GM13976 (cell line): ENCODE results near the gene DBH.

Experiments used
- DNase-seq: peaks from one replicate; pipeline ENCODE4 v3.0.0; 2012; ENCODE audit warnings: low spot score
- CTCF ChIP-seq: IDR thresholded peaks from 2 replicates; pipeline ENCODE4 v1.5.1; 2012; ENCODE audit warnings: borderline replicate concordance, mild to moderate bottlenecking; ENCODE audit not compliant: insufficient read depth; ENCODE audit errors: extremely low read depth, missing control alignments, control extremely low read depth
- in situ Hi-C: fragments of 300-500 bp; cut with MboI; formaldehyde crosslinking; loops from one replicate; pipeline ENCODE4 v1.12.0; 2022; ENCODE audit warnings: low sequenced_read_pairs, mixed read lengths, inconsistent platforms; ENCODE audit not compliant: unreplicated experiment

The DBH gene

GRCh38 chr9:133602277-133602676 is 33.9 kb upstream of the DBH start:
- in situ Hi-C loops: no loop called here
- no peak for DNase-seq
- no peak for TF ChIP-seq CTCF

- in situ Hi-C loops: no loop called here
- no peak for TF ChIP-seq CTCF
- DNase-seq: no peak
Measured at GRCh38 chr9:133603135-133603927, 32.8 kb upstream of the DBH start.

GRCh38 chr9:133604214-133604613 is 31.9 kb upstream of the DBH start:
- in situ Hi-C loops: no loop called here
- no peak for DNase-seq
- TF ChIP-seq CTCF: no peak

GRCh38 chr9:133604856-133605255 is 31.3 kb upstream of the DBH start:
- no peak for DNase-seq
- no peak for TF ChIP-seq CTCF
- in situ Hi-C loops: no loop called here

- in situ Hi-C loops: no loop called here
- no peak for TF ChIP-seq CTCF
- DNase-seq: no peak
Measured at GRCh38 chr9:133605446-133605845, 30.7 kb upstream of the DBH start.

GRCh38 chr9:133605856-133606707 is 30.1 kb upstream of the DBH start:
- in situ Hi-C loops: no loop called here

More at GRCh38 chr9:133605856-133606707, 30.1 kb upstream of the DBH start:
- DNase-seq: no peak
- no peak for TF ChIP-seq CTCF
